Heart left ventricle (tissue), 16 donors: ENCODE measurements around the gene ERGIC1. TPM values are rescaled to one million over a fixed set of nuclear protein-coding genes. Genes with fewer than 3 reads are reported as not detected.

Experiments used
- ATAC-seq, 4 donors: fragments of 200-7000 bp; cut with Tn5 transposase; one replicate each; pipeline ENCODE4 v1.9.1; 2020 to 2022; ENCODE audit warnings: moderate library complexity in 4 of 4, mild to moderate bottlenecking in 3 of 4, moderate number of reproducible peaks in 1 of 4
- DNase-seq, 5 donors: peaks; one replicate each; pipeline ENCODE4 v3.0.0-alpha.2; 2020
- H3K27ac ChIP-seq, 12 donors: fragments of 200-600 bp; sonication (generic) in 4 of 12; one replicate each; pipeline versions ENCODE4 v1.5.0 to v1.8.0; 2016 to 2022; ENCODE audit warnings: mild to moderate bottlenecking in 2 of 12
- H3K27me3 ChIP-seq, 9 donors: fragments of 200-600 bp; sonication (generic) in 2 of 9; one replicate each; pipeline versions ENCODE4 v1.5.1 to v1.8.0; 2016 to 2022; ENCODE audit warnings: mild to moderate bottlenecking in 3 of 9
- H3K36me3 ChIP-seq, 9 donors: fragments of 200-600 bp; sonication (generic) in 2 of 9; one replicate each; pipeline versions ENCODE4 v1.5.0 to v1.8.0; 2018 to 2022; ENCODE audit warnings: mild to moderate bottlenecking in 2 of 9
- H3K4me1 ChIP-seq, 12 donors: fragments of 200-600 bp; sonication (generic) in 4 of 12; one replicate each; pipeline versions ENCODE4 v1.5.0 to v1.8.0; 2016 to 2022; ENCODE audit warnings: mild to moderate bottlenecking in 3 of 12
- H3K4me3 ChIP-seq, 12 donors: fragments of 200-600 bp; sonication (generic) in 4 of 12; one replicate each; pipeline versions ENCODE4 v1.5.0 to v1.8.0; 2017 to 2022; ENCODE audit warnings: mild to moderate bottlenecking in 9 of 12, moderate library complexity in 4 of 12
- H3K9me3 ChIP-seq, 12 donors: fragments of 200-600 bp; sonication (generic) in 4 of 12; one replicate each; pipeline versions ENCODE4 v1.5.0 to v1.8.0; 2016 to 2022; ENCODE audit warnings: mild to moderate bottlenecking in 1 of 12
- POLR2A ChIP-seq, 2 donors: fragments of 450-650 bp; IDR thresholded peaks; one replicate each; pipeline ENCODE4 v1.6.1; 2017; ENCODE audit warnings: antibody characterized with exemption in 2 of 2, mild to moderate bottlenecking in 2 of 2, moderate library complexity in 2 of 2
- WGBS, 4 donors: extraction: QIAGEN DNeasy Blood & Tissue Kit in 2 of 4; methylation state at CpG; one replicate each; pipeline versions ENCODE4 v1.1.5 to v1.1.7; 2013 to 2018; 5-methylcytosine and 5-hydroxymethylcytosine counted together
- intact Hi-C, 10 donors: fragments of 100-400 bp; cut with DNase I; formaldehyde crosslinking; loops; one replicate each; pipeline versions ENCODE4 v1.11.1 to v1.14.2; 2022
- polyA plus RNA-seq, 2 donors: library from polyadenylated mRNA; stranded (reverse); fragments of 200-250 nt; gene quantifications; one replicate each; pipeline ENCODE4 v1.2.3, GENCODE V29; 2013
- total RNA-seq, 9 donors: library from RNA; depleted of rRNA in 2 of 9; stranded (reverse); fragments of >200 nt in 2 of 9; fragmentation: NEBNext Ultra II Directional in 3 of 9; extraction: Animal tissue kit (Norgen Biotek cat#: 25700) in 3 of 9; gene quantifications; one replicate each; pipeline versions ENCODE4 v1.1.0 to v1.2.4, GENCODE V29; 2016 to 2023
- TF ChIP-seq, protein P1 (sequence below), 12 donors: fragments of 200-600 bp; sonication (generic) in 4 of 12; IDR thresholded peaks; one replicate each; pipeline versions ENCODE4 v1.5.0 to v1.8.0; 2018 to 2022; ENCODE audit warnings: antibody characterized with exemption in 12 of 12, mild to moderate bottlenecking in 5 of 12
- donor health status: ischemic (EF 13 %, LVEDD 7.1; RV severe dilation, severe dysfunction).
- donor health status: healthy with polysubstance abuse.
- donor health status: DM: no; HTN: yes; CAD: no.
- donor health status: DM: no; HTN: no; CAD: no.
- donor health status: ischemic (EF 25% LVEDD 6.9; RV normal size, moderate dysfunction).
- donor health status: ischemic (EF 25% LVEDD 5.7; RV mildly dilated, moderate dysfunction).
- donor health status: healthy.
- donor health status: DM: yes; HTN: yes; CAD: no.
- donor health status: ischemic (EF 35%, LVEDD 5.7; RV mildly dilated, moderate dysfunction).
- donor health status: nonischemic (EF 11% LVEDD 7.7; RV severe dilation, severe dysfunction).
- donor health status: DM: yes; HTN: yes; CAD: no.
- donor health status: PGD.
- donor health status: ischemic (EF 29% LVEDD 5.4; RV normal size, mild dysfunction).
- donor health status: nonischemic (EF 23%, LVEDD 6.1; RV moderate dilation, normal function).

ERGIC1 gene
- total and polyA plus RNA-seq, 11 donors = 66.6 to 115 (median 84.9) TPM

DNA sequence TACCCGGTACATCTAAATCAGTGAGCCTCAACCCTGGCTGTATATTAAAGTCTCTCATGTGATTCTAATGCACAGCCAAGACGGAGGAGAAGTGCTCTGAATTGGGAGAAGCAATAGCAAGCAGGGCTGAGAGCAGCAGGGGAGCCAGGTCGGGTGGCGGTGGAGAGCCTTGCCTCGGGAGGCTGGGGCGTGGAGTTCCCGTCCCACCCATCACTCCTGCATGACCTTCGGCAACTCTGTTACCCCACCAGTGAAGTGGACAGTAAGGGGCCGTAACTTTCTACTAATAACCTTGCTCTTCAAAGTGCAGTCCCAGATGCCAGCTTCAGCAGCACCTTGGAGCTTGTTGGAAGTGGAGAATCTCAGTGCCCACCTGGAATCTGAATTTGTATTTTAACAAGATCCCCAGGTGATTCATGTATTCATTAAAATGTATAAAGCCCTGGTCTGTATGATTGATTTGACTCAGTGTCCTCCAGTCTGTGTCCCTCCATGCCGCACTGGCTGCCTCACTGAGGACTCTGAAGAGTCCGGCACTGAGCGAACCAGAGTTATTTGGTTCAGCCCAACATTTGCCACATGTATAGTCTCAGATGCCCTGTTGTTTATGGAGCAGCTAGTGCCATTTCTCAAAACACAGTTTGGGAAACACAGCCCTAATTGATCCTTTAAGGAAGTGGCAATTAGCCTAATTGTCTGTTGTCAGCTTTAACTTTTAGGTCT lies 6.5 kb downstream of the ERGIC1 start:
- WGBS, 4 donors = 57 to 71% (median 65%) methylated on average over 12 of the region's 12 CpGs
- peak; percentile 21 to 50 (median 40) for ATAC-seq
- peak overlapping the region in 11 of 12 donors; percentile 9 to 87 (median 59) for H3K27ac ChIP-seq
- peak overlapping the region in 1 of 12 donors; percentile 15 for H3K4me3 ChIP-seq
- no peak for TF ChIP-seq POLR2A (IDR thresholded peaks at IDR 0.05)
- TF ChIP-seq, protein P1, sequence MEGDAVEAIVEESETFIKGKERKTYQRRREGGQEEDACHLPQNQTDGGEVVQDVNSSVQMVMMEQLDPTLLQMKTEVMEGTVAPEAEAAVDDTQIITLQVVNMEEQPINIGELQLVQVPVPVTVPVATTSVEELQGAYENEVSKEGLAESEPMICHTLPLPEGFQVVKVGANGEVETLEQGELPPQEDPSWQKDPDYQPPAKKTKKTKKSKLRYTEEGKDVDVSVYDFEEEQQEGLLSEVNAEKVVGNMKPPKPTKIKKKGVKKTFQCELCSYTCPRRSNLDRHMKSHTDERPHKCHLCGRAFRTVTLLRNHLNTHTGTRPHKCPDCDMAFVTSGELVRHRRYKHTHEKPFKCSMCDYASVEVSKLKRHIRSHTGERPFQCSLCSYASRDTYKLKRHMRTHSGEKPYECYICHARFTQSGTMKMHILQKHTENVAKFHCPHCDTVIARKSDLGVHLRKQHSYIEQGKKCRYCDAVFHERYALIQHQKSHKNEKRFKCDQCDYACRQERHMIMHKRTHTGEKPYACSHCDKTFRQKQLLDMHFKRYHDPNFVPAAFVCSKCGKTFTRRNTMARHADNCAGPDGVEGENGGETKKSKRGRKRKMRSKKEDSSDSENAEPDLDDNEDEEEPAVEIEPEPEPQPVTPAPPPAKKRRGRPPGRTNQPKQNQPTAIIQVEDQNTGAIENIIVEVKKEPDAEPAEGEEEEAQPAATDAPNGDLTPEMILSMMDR (IDR thresholded peaks at IDR 0.05) = no peak
- no peak for DNase-seq
- H3K27me3 ChIP-seq = no peaks in the 10 kb centered on the region
- no peaks in the 10 kb centered on the region for H3K9me3 ChIP-seq
- intact Hi-C loops = no loop called here
- H3K36me3 ChIP-seq = peaks cover 0 to 10% (median 0%) of the 10 kb centered on the region in 9 donors
- H3K4me1 ChIP-seq = peaks cover 0 to 46% (median 29%) of the 10 kb centered on the region in 12 donors

DNA sequence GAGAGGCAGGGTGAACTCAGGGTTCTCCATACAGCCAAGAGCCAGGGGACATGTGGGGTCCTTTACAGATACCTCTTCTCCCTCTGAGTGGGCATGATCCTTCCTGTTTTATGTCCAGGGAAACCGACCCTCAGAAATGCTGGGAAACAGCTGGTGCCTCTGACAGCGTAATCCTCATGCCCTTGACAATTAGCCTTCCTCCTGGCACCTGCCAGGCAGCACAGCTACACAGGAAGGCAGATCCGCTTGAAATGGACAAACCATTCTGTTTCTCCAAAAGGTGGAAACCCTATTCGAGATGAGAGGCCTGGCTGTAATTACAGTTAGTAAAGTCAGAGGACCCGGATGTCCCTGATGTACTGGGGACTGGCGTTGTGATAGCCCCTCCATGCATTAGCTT lies 7.2 kb downstream of the ERGIC1 start:
- Histone ChIP-seq H3K36me3 (peaks cover 0 to 11% (median 0%) of the 10 kb centered on the region in 9 donors), H3K27me3 (no peaks in the 10 kb centered on the region), H3K4me3 (no peak overlapping the region), H3K27ac (peak overlapping the region in 4 of 12 donors; percentile 11 to 87 (median 70)), H3K9me3 (no peaks in the 10 kb centered on the region), H3K4me1 (peaks cover 0 to 44% (median 23%) of the 10 kb centered on the region in 12 donors)
- DNase-seq (no peak), ATAC-seq (no peak)
- intact Hi-C loops = no loop called here
- WGBS, 4 donors = 52 to 68% (median 60%) methylated on average over 6 of the region's 6 CpGs
- TF ChIP-seq, protein P1 (IDR thresholded peaks at IDR 0.05) = no peak
- no peak for TF ChIP-seq POLR2A (IDR thresholded peaks at IDR 0.05)

DNA sequence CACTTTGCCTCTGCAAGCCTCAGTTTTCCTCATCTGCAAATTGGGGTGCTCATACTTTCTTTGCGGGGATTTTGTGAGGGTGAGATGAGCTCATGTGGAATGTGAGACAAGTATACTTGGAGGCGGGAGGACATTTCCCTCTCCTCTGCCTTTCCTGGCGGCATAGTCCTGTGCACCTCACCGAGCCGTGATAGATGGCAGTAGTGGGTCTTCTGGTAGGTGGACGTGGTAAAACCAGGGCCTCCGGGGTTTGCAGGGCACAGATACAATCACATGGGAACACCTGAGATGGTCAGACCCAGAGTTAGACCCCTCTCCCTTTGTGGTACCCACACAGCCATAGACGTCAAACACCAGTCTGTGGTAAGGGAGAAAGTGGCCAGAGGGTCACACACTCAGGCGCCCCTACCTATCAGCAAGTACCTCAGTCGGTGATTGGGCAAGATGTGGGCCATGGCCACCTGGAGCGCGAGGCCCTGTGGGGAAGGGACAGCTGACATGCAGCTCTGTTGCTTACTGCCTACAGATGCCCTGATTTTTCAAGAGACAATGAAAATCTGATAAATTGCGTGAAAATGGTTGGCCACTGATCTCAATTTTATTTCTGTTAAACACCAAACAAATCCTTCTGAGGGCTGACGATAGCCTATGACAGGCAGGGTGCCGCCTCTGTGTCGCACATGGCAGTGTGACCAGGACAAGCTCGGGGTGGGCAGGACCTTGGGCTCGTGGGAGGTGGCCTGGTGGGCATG lies 9.9 kb downstream of the ERGIC1 start:
- H3K27ac ChIP-seq = no peak overlapping the region
- ATAC-seq (no peak), DNase-seq (peak in 1 of 5 donors; percentile 34)
- peaks cover 0 to 43% (median 18%) of the 10 kb centered on the region in 12 donors for H3K4me1 ChIP-seq
- intact Hi-C loops = no loop called here
- H3K9me3 ChIP-seq = no peaks in the 10 kb centered on the region
- no peaks in the 10 kb centered on the region for H3K27me3 ChIP-seq
- TF ChIP-seq POLR2A (IDR thresholded peaks at IDR 0.05) = no peak
- TF ChIP-seq, protein P1 (IDR thresholded peaks at IDR 0.05) = no peak
- H3K36me3 ChIP-seq = peaks cover 0 to 11% (median 0%) of the 10 kb centered on the region in 9 donors
- no peak overlapping the region for H3K4me3 ChIP-seq
- 94 to 98% (median 94%) methylated on average over 14 to 18 of the region's 18 CpGs for WGBS, 4 donors

DNA sequence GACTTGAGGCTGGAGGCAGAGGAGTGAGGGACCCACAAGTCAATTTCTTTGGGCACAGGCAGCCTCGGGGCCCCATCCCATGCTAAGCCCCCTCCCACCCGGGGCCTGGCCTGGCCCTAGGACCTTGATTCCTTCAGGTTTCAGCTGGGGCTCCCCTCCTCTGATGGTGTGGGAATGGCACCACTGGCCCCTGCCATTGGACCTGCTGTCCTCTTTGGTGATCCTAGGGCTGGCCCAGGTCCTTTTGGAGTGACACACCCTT lies 10.5 kb downstream of the ERGIC1 start:
- Histone ChIP-seq H3K9me3 (no peaks in the 10 kb centered on the region), H3K4me1 (peaks cover 0 to 46% (median 22%) of the 10 kb centered on the region in 12 donors), H3K36me3 (peaks cover 0 to 11% (median 0%) of the 10 kb centered on the region in 9 donors), H3K27me3 (no peaks in the 10 kb centered on the region), H3K27ac (no peak overlapping the region), H3K4me3 (no peak overlapping the region)
- DNase-seq (peak in 1 of 5 donors; percentile 50), ATAC-seq (no peak)
- WGBS, 4 donors = 91 to 100% (median 98%) methylated on average over 1 to 2 of the region's 2 CpGs; no CpG with 5 or more reads in 1 of the 4 donors
- TF ChIP-seq, protein P1 (IDR thresholded peaks at IDR 0.05) = no peak
- TF ChIP-seq POLR2A (IDR thresholded peaks at IDR 0.05) = no peak
- intact Hi-C loops = no loop called here
